PC-9 (cell line): ENCODE results near the gene DEPDC4.

Experiments used
- EZH2 ChIP-seq: fragments of 200-600 bp; sonication (generic); IDR thresholded peaks from 2 replicates; pipeline ENCODE4 v1.8.0; 2017; ENCODE audit warnings: antibody characterized with exemption, low read depth
- TF ChIP-seq, protein P1 (sequence below): fragments of 200-600 bp; sonication (generic); conservative IDR thresholded peaks from 2 replicates; pipeline ENCODE4 v1.6.1; 2017; ENCODE audit warnings: mixed run types, antibody characterized with exemption, mild to moderate bottlenecking, moderate library complexity

DNA sequence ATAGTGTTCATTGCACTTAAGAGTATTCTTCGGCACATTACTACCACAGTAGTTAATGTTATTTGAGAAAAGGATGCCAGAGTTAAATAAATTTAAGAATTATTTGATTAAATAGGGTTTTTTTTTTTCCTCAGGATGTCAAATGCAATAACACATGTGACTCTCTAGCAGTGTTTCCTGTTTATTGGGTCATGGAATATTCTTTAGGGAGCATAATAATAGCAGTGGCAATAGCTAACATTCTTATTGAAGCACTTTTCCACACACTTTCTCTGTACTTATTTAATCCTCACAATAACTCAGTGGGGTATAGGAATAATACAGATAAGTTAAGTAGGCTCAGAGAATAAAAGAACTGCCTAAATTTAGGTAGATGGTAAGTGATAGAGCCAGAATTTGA, 44.4 kb upstream of the DEPDC4 start:
- TF ChIP-seq, protein P1, sequence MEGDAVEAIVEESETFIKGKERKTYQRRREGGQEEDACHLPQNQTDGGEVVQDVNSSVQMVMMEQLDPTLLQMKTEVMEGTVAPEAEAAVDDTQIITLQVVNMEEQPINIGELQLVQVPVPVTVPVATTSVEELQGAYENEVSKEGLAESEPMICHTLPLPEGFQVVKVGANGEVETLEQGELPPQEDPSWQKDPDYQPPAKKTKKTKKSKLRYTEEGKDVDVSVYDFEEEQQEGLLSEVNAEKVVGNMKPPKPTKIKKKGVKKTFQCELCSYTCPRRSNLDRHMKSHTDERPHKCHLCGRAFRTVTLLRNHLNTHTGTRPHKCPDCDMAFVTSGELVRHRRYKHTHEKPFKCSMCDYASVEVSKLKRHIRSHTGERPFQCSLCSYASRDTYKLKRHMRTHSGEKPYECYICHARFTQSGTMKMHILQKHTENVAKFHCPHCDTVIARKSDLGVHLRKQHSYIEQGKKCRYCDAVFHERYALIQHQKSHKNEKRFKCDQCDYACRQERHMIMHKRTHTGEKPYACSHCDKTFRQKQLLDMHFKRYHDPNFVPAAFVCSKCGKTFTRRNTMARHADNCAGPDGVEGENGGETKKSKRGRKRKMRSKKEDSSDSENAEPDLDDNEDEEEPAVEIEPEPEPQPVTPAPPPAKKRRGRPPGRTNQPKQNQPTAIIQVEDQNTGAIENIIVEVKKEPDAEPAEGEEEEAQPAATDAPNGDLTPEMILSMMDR, result no peak
- no peak for TF ChIP-seq EZH2
